Neuronal stem cell (in vitro differentiated cells): ENCODE measurements around the gene ACSF3.

Source experiments
- DNase-seq: peaks from one replicate; pipeline ENCODE4 v3.0.0-alpha.2; 2013; ENCODE audit warnings: low spot score
- H2AFZ ChIP-seq: one replicate; pipeline ENCODE4 v1.6.1; 2013; ENCODE audit warnings: mild to moderate bottlenecking, low read length, inconsistent platforms
- H2AK5ac ChIP-seq: 2 replicates; pipeline ENCODE4 v1.6.1; 2013; ENCODE audit warnings: low read depth, mild to moderate bottlenecking, inconsistent platforms, low read length, moderate library complexity, mixed read lengths
- H2BK120ac ChIP-seq: 2 replicates; pipeline ENCODE4 v1.6.1; 2013; ENCODE audit warnings: low read depth, mild to moderate bottlenecking, inconsistent platforms, low read length, moderate library complexity, mixed read lengths
- H2BK12ac ChIP-seq: one replicate; pipeline ENCODE4 v1.6.1; 2013; ENCODE audit warnings: low read length, inconsistent platforms
- H2BK15ac ChIP-seq: 2 replicates; pipeline ENCODE4 v1.6.1; 2013; ENCODE audit warnings: mild to moderate bottlenecking, low read length, inconsistent platforms, mixed read lengths
- H2BK5ac ChIP-seq: one replicate; pipeline ENCODE4 v1.6.1; 2013; ENCODE audit warnings: inconsistent platforms, mild to moderate bottlenecking, low read length, moderate library complexity
- H3K14ac ChIP-seq: one replicate; pipeline ENCODE4 v1.6.1; 2013; ENCODE audit warnings: low read length, inconsistent platforms
- H3K18ac ChIP-seq: 2 replicates; pipeline ENCODE4 v1.6.1; 2013; ENCODE audit warnings: low read length, inconsistent platforms
- H3K23ac ChIP-seq: 2 replicates; pipeline ENCODE4 v1.6.1; 2013; ENCODE audit warnings: low read depth, mild to moderate bottlenecking, mixed read lengths, low read length, inconsistent platforms; ENCODE audit not compliant: poor library complexity
- H3K27ac ChIP-seq: replicated peaks from 3 replicates; pipeline ENCODE4 v1.5.1; 2013; ENCODE audit warnings: low read length, inconsistent platforms
- H3K27me3 ChIP-seq, 3 experiments: 2 replicates each; pipeline ENCODE4 v1.6.1; 2013; ENCODE audit warnings: low read length in 3 of 3, mild to moderate bottlenecking in 2 of 3, inconsistent platforms in 1 of 3, low read depth in 1 of 3, mixed read lengths in 1 of 3, moderate library complexity in 1 of 3; ENCODE audit not compliant: control insufficient read depth in 3 of 3, insufficient read depth in 3 of 3
- H3K36me3 ChIP-seq, 2 donors: replicated peaks in 1 of 2; 2 replicates each; pipeline ENCODE4 v1.6.1; 2013; ENCODE audit warnings: low read length in 2 of 2; ENCODE audit not compliant: control insufficient read depth in 2 of 2, insufficient read depth in 2 of 2
- H3K4ac ChIP-seq: 2 replicates; pipeline ENCODE4 v1.6.1; 2013; ENCODE audit warnings: inconsistent platforms, mild to moderate bottlenecking, low read length, moderate library complexity
- H3K4me1 ChIP-seq, 2 donors: 1 replicate in 1 of 2; 2 replicates in 1 of 2; pipeline ENCODE4 v1.6.1; 2013; ENCODE audit warnings: low read length in 2 of 2, low read depth in 1 of 2; ENCODE audit not compliant: control insufficient read depth in 2 of 2, insufficient read depth in 1 of 2
- H3K4me2 ChIP-seq: one replicate; pipeline ENCODE4 v1.6.1; 2013; ENCODE audit warnings: mild to moderate bottlenecking, low read length, inconsistent platforms; ENCODE audit not compliant: insufficient read depth, poor library complexity, severe bottlenecking
- H3K4me3 ChIP-seq, 2 donors: 2 replicates each; pipeline ENCODE4 v1.5.1; 2013; ENCODE audit warnings: low read length in 2 of 2, mild to moderate bottlenecking in 2 of 2, inconsistent platforms in 1 of 2, moderate library complexity in 1 of 2
- H3K79me1 ChIP-seq: one replicate; pipeline ENCODE4 v1.6.1; 2013; ENCODE audit warnings: low read depth, mild to moderate bottlenecking, inconsistent platforms, low read length, moderate library complexity
- H3K9ac ChIP-seq: one replicate; pipeline ENCODE4 v1.6.1; 2013; ENCODE audit warnings: mild to moderate bottlenecking, low read depth, low read length, inconsistent platforms; ENCODE audit not compliant: poor library complexity
- H3K9me3 ChIP-seq, 2 donors: replicated peaks in 1 of 2; 2 replicates each; pipeline versions ENCODE3 to v1.6.1; 2013; ENCODE audit warnings: low read length in 2 of 2, mild to moderate bottlenecking in 2 of 2, inconsistent platforms in 1 of 2, low read depth in 1 of 2, mixed read lengths in 1 of 2, moderate library complexity in 1 of 2; ENCODE audit not compliant: control insufficient read depth in 2 of 2, insufficient read depth in 1 of 2
- H4K8ac ChIP-seq: one replicate; pipeline ENCODE4 v1.6.1; 2013; ENCODE audit warnings: low read depth, mild to moderate bottlenecking, inconsistent platforms, low read length, moderate library complexity
- H4K91ac ChIP-seq: one replicate; pipeline ENCODE4 v1.6.1; 2013; ENCODE audit warnings: low read length, low read depth, mild to moderate bottlenecking, inconsistent platforms; ENCODE audit not compliant: poor library complexity
- WGBS, 2 donors: extraction: QIAGEN DNeasy Blood & Tissue Kit; methylation state at CpG; one replicate each; pipeline ENCODE4 v1.1.7; 2013; ENCODE audit warnings: missing lambda C conversion rate in 2 of 2, mixed read lengths in 1 of 2; ENCODE audit not compliant: insufficient read length in 2 of 2, insufficient replicate concordance in 1 of 2; ENCODE audit errors: extremely low coverage in 2 of 2; 5-methylcytosine and 5-hydroxymethylcytosine counted together

ACSF3 gene

DNA sequence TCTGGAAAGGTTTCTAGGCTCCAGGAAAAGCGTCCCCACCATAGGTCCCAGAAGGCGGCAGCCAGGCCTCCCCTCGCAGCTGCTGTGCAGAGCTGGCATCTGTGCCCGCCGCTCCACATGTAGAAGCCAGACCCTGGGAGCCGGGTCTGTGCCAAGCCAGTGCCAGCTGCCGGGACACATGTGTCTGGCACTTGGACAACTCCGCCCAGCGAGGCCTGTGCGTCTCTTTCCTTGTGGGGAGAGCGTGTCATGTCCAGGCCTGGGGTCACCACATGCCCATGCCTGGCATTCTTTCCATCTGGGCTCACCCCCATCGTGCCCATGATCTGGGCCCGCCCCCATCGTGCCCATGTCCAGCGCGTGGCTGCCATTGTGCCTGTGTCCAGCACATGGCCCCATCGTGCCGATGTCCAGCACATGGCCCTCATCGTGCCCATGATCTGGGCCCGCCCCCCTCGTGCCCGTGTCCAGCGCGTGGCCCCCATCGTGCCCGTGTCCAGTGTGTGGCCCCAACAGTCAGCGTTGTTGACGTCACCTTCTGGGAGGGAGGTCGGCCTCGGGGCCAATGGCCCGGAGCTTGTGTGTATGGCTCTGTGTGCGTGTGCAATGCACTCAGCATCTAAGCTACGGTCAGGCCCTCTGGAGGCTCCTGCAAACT is 13.3 kb upstream of the ACSF3 start:
- Histone ChIP-seq H2BK12ac (no peak overlapping the region), H4K8ac (no peak overlapping the region), H3K36me3 (peaks cover 0 to 2% of the 10 kb centered on the region in 2 donors), H3K4me2 (no peak overlapping the region), H2AK5ac (peak overlapping the region; percentile 47), H3K4ac (no peak overlapping the region), H2BK120ac (no peak overlapping the region), H3K9ac (peak overlapping the region; percentile 38), H2AFZ (no peak overlapping the region), H3K27ac (no peak overlapping the region), H3K14ac (no peak overlapping the region), H3K4me1 (no peaks in the 10 kb centered on the region), H3K79me1 (peaks cover 3% of the 10 kb centered on the region), H2BK15ac (peak overlapping the region; percentile 89), H3K23ac (peak overlapping the region; percentile 32), H3K9me3 (peaks cover 0 to 14% of the 10 kb centered on the region in 2 donors), H3K4me3 (peak overlapping the region in 1 of 2 donors; percentile 6), H2BK5ac (no peak overlapping the region), H3K18ac (no peak overlapping the region), H3K27me3 (peaks cover 0 to 7% (median 0%) of the 10 kb centered on the region in 3 experiments), H4K91ac (no peak overlapping the region)
- no CpG with 5 or more reads among the region's 33 CpGs for WGBS, 2 donors
- DNase-seq, result no peak

DNA sequence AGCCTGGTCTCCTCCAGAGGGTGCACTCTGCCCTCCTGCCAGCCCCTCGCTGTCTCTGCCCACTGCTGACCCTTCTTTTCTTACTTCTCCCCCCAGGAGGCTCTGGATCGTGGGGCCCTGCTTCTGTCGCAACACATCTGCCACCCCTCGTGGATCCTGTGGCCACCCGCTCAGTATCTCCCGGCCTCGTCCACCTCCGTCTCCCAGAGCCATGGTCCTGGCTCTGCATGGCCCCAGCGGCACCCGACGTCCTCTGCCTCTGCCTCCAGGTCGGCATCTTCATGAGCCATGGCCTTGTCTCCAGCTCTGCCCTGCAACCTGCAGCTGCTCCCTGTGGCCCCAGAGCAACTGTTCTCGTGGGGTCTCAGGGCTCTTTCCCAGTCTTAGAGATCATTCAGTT is 12.1 kb upstream of the ACSF3 start:
- no peak overlapping the region for H2BK120ac ChIP-seq
- no peak overlapping the region for H3K23ac ChIP-seq
- no peak overlapping the region for H3K4ac ChIP-seq
- H2BK12ac ChIP-seq, result no peak overlapping the region
- H2AFZ ChIP-seq, result no peak overlapping the region
- H4K8ac ChIP-seq, result no peak overlapping the region
- H3K4me2 ChIP-seq, result no peak overlapping the region
- peaks cover 0 to 18% (median 0%) of the 10 kb centered on the region in 3 experiments for H3K27me3 ChIP-seq
- WGBS, 2 donors, result no CpG with 5 or more reads among the region's 13 CpGs
- no peaks in the 10 kb centered on the region for H3K4me1 ChIP-seq
- no peak overlapping the region for H2BK15ac ChIP-seq
- no peak overlapping the region for H3K14ac ChIP-seq
- H4K91ac ChIP-seq, result no peak overlapping the region
- no peaks in the 10 kb centered on the region for H3K79me1 ChIP-seq
- no peaks in the 10 kb centered on the region for H3K36me3 ChIP-seq
- H2BK5ac ChIP-seq, result no peak overlapping the region
- no peak for DNase-seq
- H3K27ac ChIP-seq, result no peak overlapping the region
- H2AK5ac ChIP-seq, result no peak overlapping the region
- no peak overlapping the region for H3K9ac ChIP-seq
- H3K4me3 ChIP-seq, result no peak overlapping the region
- no peak overlapping the region for H3K18ac ChIP-seq
- H3K9me3 ChIP-seq, result peaks cover 0 to 4% of the 10 kb centered on the region in 2 donors

DNA sequence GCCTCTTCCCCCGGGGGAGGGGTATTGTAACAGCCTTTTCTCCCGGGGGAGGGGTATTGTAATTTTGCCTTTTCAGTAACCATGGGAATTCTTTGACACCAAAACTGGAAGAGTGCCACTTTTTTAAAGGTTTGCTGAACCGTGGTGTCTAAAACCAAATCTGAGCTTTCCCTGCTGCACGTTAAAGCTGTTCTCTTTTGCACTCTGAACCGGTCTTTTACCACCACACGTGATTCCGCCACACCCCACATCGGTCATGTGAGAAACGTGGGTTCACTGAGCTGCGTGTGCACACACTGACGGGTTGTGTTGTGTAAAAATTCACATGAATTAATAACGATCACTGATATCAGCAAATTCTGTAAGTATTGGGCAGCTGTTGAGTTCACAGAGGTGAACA is 9.2 kb upstream of the ACSF3 start:
- WGBS, 2 donors, result no CpG with 5 or more reads among the region's 12 CpGs
- Histone ChIP-seq H3K23ac (no peak overlapping the region), H3K4me1 (no peaks in the 10 kb centered on the region), H2BK15ac (no peak overlapping the region), H4K8ac (no peak overlapping the region), H2AFZ (no peak overlapping the region), H2BK12ac (no peak overlapping the region), H3K27me3 (peaks cover 0 to 36% (median 5%) of the 10 kb centered on the region in 3 experiments), H3K4ac (no peak overlapping the region), H3K9ac (no peak overlapping the region), H3K18ac (no peak overlapping the region), H3K9me3 (peaks cover 0 to 2% of the 10 kb centered on the region in 2 donors), H3K4me2 (no peak overlapping the region), H3K14ac (no peak overlapping the region), H2BK120ac (no peak overlapping the region), H4K91ac (no peak overlapping the region), H3K79me1 (no peaks in the 10 kb centered on the region), H3K27ac (no peak overlapping the region), H2AK5ac (no peak overlapping the region), H3K36me3 (no peaks in the 10 kb centered on the region), H2BK5ac (no peak overlapping the region), H3K4me3 (no peak overlapping the region)
- DNase-seq, result no peak

DNA sequence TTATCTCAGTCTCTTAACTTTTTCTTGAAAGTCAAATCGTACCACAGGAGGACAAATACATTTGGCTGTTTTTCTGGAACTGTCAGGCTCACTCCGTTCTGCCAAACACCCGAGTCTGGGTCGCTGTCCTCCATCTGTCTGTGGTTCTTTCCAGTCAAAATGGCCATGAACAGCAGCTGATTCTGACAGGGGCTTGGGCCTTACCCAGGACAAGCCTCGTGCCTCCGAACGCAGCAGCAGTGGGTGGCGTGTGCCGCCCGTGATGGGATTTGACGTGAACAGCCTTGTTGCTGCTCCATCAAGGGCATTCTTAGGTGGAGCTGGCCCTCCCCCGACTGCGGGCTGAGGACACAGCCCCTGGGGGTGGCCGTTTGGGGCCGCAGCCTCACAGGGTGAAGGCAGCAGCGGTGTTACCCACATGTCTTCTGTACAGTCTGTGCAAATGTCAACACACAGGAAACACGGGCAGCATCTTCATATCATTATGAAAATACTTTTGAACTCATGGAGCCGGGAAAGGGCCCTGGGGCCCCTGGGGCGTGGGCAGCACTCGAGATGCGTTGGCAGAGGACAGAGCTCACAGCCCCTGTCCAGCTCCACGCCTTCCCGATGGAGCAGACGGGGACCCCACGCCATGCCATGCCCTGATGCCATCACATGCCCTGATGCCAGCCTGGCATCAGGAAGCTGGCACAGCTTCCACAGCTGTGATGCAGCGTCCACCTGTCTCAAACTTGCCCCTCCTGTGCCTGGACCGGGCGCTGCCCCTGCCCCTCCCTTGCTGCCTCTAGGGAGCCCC is 8.6 kb upstream of the ACSF3 start:
- no peak overlapping the region for H2BK12ac ChIP-seq
- H3K36me3 ChIP-seq, result no peaks in the 10 kb centered on the region
- H3K23ac ChIP-seq, result peak overlapping the region; percentile 1
- H2AK5ac ChIP-seq, result no peak overlapping the region
- DNase-seq, result no peak
- H3K9ac ChIP-seq, result no peak overlapping the region
- H2BK5ac ChIP-seq, result no peak overlapping the region
- H2BK15ac ChIP-seq, result no peak overlapping the region
- no peak overlapping the region for H3K14ac ChIP-seq
- H3K4me2 ChIP-seq, result no peak overlapping the region
- H4K91ac ChIP-seq, result no peak overlapping the region
- H3K18ac ChIP-seq, result peak overlapping the region; percentile 35
- WGBS, 2 donors, result no CpG with 5 or more reads among the region's 28 CpGs
- no peak overlapping the region for H3K27ac ChIP-seq
- peaks cover 0 to 39% (median 5%) of the 10 kb centered on the region in 3 experiments for H3K27me3 ChIP-seq
- peaks cover 0 to 2% of the 10 kb centered on the region in 2 donors for H3K9me3 ChIP-seq
- no peak overlapping the region for H4K8ac ChIP-seq
- H3K4ac ChIP-seq, result no peak overlapping the region
- no peak overlapping the region for H3K4me3 ChIP-seq
- H3K4me1 ChIP-seq, result no peaks in the 10 kb centered on the region
- no peak overlapping the region for H2AFZ ChIP-seq
- H2BK120ac ChIP-seq, result no peak overlapping the region
- no peaks in the 10 kb centered on the region for H3K79me1 ChIP-seq
